GM10847 (cell line): ENCODE measurements around the gene KCTD16.

ENCODE experiments used
- POLR2A ChIP-seq: IDR thresholded peaks from 2 replicates; pipeline ENCODE4 v1.6.1; 2011; ENCODE audit not compliant: insufficient read length; ENCODE audit errors: extremely low read depth

The KCTD16 gene

DNA sequence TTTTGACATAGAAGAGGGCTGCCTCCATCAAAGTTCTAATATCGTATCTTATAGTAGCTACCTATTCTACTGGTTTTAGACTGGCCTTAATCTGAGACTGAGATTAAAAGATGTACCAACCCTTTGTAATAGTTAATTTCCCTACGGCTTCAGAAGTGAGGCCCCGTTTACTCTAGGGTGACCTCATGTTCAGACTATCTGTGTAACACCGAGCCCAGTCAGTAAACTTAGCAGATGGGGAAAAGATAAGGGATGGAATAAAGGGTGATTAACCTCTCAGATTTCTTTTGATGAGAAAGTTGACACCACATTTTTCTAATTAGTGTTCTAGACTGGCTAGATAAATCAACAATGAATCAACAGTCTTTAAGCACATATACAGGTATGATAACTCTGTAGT is 283.1 kb downstream of the KCTD16 start:
- no peak for TF ChIP-seq POLR2A

DNA sequence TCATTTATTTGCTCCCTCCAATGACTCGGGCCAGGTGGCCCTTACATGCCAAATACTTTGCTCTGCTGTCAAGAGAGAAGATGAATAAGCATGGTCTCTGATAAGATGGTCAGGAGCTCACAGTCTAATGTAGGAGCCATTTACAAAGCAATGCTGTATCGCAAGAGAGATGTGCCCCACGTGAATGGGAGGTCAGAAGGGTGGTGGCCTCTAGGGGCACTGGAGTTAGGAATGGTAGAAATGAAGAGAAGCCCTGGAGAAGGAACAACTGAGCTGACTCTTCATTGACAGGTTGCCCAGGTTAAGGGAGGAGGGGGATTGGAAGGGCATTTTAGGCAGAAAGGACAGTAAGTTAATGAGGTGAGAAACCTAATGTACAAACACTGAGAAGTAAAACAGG is 286.5 kb downstream of the KCTD16 start:
- no peak for TF ChIP-seq POLR2A

DNA sequence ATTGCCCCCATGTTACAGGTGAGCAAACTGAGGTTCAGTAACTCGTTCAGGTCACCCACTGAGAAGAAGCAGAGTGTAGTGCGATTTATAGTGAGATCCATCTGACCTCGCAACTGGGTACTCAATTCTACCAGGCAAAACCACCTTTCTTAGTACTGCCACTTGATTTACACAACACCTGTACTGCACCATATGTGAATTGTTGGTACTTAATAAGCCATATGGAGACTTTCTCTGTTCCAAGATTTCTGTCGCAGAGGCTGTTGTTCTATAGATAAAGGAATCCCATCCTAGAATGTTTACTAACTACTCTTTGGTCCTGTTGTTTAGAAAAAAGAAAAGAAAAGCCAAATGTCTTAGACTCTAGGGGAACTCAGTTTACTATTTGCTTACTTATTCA is 287.5 kb downstream of the KCTD16 start:
- TF ChIP-seq POLR2A: no peak

DNA sequence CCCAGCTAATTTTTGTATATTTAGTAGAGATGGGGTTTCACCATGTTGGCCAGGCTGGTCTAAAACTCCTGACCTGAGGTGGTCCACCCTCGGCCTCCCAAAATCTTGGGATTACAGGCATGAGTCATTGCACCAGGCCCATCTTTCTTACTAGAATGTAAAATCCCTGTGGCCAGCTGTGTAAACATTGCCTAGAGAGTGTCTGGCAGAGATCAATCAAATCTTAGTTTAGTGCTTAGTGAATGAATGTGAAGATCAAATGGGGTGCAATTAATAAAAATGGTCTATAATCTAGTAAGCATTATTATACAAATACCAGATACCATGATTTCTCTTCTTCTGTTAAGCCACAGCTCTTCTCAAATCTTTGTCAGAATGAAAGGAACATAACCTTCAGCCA is 289.9 kb downstream of the KCTD16 start:
- no peak for TF ChIP-seq POLR2A

DNA sequence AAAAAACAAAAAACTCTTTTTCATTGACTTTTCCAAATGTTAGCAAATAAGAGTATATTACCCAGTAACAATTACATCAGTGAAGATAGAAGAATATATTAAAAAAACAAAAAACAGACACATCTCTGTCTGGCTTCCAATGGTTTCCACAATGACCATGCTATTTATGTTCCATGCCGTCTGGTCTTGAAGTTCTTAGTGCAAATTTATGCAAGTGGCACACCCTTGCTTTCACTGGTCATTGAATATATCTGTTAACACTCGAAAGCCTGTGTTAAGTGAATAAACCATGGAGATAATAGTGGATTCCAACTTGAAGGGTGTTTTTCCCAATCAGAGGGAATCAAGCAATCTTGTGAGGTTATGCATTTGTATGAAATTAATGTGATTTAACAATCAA is 291.9 kb downstream of the KCTD16 start:
- no peak for TF ChIP-seq POLR2A

DNA sequence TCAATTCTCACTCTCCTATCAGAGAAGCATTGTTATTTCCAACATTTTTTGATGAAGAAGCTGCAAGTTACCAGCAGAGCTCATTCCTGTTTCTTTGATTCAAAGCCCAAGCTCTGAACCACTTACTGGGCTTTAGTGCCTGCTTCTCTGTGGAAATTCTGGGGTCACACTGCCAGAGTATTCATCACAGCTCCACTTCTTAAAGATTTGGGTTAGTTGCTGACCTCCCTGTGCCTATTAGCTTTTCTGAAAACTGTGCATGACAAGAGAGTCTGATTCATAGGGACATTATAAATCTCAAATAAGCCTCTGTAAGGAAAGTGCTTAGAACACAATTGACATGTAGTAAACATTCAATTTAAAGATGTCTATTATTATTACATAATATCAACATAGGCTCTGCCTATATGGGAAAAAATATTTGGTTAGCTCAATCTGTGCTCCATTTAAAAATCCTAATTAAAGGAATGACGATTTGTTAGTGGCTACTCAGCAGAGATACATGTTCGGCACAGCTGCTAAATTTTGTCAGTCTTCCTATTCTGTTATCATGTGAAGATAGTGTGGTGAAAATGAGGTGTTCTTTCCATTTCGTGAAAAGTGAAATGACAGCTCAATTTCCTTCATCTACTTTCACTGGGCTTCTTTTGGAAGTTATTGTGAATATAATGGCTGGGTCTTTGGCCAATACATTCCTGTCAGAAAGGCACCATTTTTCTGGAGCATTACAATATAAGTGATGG is 293.0 kb downstream of the KCTD16 start:
- no peak for TF ChIP-seq POLR2A

DNA sequence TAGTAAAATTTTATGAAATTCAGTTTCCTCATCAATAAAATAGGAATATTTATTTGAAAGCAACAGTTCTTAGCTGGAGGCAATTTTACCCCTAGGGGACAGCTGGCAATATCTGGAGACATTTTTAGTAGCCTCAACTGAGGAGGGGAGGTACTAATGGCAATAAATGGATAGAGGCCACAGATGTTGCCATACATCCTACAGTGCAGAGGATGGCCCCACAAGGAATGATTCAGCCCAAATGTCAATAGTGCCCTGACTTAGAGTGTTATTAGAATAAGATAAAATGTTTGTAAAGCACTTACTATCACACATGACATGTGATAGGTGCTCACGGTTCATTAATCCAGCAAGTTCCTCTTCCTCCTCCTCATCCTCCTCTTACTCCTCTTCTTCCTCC is 293.6 kb downstream of the KCTD16 start:
- no peak for TF ChIP-seq POLR2A

DNA sequence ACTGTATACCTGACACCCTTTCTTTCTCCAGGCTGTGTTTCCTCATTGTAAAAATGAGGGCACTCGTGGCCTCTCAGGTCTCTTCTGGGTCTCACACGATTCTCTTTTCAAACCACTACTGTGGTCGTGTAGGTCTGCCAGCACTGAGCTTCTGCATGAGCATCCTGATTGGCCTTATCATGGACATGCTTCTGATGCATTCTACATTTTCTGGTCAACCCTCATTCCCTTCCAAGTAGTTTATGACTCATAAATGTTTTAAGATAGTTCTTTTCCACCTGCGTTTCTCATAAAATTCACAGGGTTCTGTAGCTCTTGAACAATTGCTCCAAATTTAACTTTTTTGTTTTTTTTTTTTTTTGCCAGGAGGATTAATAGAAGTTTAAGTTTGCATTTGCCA is 294.8 kb downstream of the KCTD16 start:
- no peak for TF ChIP-seq POLR2A

DNA sequence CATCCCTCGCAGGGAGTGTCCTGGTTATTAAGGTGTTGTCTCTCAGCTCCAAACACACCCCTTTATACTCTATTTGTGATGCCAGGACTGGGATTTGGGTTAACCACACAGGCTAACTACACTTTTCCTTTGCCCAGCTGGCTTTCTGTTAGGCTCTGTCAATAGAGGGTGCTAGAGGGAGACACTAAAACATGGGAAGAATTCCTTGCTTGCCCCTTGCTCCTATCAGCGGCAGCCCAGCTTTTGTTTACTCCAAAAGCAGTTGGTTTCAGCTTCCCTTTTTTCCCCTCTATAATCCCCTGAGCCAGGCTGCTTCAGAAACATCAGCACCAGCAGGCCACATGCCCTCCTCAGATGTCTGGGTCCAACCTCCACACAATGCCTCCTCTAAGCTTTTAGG is 297.1 kb downstream of the KCTD16 start:
- no peak for TF ChIP-seq POLR2A

DNA sequence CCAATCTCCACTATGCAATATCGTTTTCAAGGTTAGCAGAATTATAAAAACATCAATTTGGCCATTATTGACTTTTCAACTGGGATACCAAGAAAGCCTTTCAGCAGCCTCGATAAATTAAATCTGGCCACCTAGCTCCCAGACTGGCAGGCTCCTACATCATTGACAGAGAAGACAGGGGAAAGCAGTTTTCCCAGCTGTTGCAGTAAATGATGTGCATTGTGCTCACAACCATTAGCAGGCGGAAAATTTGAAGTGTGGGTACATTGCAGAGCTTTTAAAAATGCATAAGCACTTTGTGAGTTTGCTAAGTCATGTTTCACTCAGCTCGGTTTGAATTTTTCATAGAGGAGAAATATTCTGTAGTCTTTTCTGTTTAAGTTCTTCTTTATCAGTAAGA is 297.9 kb downstream of the KCTD16 start:
- TF ChIP-seq POLR2A: no peak

DNA sequence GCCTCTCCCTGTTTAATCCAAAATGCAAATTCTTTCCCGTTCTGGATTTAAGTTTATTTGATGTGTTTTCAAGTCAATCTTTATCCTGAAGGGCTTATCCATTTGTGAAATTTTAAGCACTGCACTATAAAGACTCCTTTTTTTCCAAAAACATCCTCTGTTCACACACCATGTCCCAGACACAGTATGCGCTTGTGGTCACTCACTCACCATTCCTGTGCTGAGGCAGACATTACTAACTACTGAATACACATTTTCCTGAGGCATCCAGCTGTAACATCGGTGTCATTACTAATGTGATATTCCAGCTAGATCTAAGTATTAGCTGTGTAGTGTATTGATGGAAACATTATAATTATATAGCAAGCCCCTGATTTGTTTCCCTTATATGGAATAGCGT is 298.4 kb downstream of the KCTD16 start:
- no peak for TF ChIP-seq POLR2A

DNA sequence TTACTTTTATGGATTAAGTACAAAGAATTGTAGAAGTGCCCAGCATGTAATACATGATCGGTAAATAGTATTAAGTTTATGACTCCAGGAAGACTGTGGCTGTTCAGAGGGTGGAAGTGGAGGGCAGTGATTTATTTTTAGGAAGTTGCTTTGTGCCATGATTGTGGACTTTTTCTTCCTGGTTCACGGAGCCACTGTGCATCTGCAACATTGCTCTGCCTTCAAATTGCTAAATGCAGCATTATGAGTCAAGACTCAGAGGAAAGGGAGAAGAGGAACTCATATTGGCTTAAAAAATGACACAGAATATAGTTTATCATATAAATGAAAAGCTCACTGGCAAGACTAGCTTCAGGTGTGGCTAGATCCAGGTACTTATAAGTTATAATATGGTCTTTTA is 301.5 kb downstream of the KCTD16 start:
- no peak for TF ChIP-seq POLR2A

DNA sequence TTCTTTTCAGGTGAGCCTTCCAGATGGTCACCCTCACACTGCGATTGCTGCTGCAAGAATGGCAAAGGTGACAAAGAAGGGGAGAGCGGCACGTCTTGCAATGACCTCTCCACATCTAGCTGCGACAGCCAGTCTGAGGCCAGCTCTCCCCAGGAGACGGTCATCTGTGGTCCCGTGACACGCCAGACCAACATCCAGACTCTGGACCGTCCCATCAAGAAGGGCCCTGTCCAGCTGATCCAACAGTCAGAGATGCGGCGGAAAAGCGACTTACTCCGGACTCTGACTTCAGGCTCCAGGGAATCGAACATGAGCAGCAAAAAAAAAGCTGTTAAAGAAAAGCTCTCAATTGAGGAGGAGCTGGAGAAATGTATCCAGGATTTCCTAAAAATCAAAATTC is 303.0 kb downstream of the KCTD16 start:
- TF ChIP-seq POLR2A: no peak

DNA sequence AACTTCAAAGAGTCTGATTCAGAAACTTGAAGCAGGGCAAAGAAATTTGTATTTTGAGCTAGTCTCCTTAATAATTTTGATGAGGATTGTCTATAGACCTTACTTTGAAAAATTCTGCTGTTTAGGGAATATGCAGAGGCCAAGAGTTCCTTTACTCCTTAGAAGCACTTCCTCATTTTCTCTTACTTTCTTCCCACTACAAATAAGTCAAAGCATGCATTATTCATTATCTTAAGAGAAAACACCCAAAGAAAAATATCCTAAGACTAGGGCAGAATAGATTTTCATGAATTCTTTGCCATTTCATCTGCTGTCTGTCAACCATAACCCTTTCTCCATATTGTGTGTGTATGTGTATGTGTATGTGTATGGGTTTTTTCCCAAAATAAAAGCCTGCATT is 307.9 kb downstream of the KCTD16 start:
- no peak for TF ChIP-seq POLR2A

DNA sequence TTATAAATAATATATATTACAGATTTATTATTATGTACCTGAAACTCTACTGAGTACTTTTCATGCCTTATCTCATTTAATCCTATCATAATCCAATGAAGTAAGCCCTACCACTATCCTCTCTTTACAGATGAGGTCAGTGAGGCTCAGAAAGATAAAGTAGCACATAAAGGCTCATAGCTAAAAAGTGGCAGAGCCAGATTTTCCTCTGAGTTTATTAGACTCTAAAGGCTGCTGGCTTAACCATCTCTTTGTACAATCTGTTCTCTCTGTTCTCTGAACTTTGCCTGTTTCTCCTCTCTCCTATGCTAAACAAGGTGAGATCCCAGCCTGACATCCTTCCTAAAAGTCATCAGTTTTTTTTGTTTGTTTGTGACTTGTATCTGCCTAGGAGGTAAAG is 311.2 kb downstream of the KCTD16 start:
- no peak for TF ChIP-seq POLR2A

DNA sequence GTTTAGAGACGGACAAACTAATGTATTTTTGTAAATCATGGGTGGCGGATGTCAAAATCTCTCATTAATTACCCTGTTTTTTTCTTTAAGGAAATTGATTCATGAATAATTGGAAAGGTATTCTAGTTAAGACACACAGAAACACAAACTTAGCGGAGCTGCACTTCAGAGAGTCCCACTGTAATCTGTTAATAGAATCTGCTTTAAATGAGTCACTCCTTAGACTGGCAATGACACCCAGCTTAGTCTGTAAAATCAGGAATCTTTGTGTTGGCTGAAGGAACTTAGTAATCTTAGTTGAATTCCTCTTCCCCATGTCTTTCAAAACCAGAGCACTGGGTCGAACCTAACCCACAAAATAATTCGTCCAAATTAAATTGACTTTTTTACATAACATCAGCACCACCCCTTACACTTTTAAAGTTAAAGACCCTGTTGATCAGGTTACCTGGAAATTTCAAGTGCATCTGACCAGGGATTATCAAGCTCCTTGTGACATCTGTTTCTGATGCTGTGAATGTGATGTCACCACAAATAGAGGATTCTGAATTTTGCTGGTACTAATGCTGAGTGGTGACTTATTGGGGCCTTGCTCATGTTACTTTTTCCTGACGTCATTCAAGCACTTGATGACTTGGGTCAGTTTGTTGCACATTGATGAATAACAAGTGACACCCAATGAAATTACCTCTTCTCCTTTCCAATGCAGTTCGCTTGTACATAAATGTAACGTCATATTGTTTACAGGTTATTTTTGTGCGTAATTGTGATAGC is 313.6 kb downstream of the KCTD16 start:
- no peak for TF ChIP-seq POLR2A

DNA sequence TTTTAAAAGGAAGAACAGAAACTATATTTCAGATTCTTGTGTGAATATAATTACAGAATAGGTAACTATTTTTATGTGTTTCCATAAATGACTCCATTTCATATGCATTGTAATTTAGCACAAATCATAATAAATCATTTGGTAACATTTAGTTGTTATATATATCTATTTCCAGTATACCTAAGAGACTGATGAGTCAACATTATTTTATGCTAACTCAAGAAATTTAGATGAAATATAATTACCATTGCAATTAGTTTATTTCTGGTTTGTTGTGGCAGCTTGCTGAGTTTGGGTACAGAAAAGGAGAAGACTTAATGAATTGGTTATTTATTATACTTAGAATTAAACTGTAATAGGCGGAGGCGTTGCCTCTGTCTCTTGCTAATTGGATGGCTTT is 314.9 kb downstream of the KCTD16 start:
- no peak for TF ChIP-seq POLR2A
